ENCODE measurements around the gene FCHSD1.

FCHSD1 gene

GRCh38 chr5:141650851-141651727 is at the start of gene FCHSD1:
FCHSD1 (minus strand) TSS chr5:141651418; CDS start chr5:141651368, 50 bp downstream.
- DNase-seq = peak; percentile 76

- no peak for DNase-seq
These were observed 46.4 kb upstream of the FCHSD1 start for GRCh38 chr5:141697586-141697985.

- no peak for DNase-seq
These were observed 45.2 kb upstream of the FCHSD1 start for GRCh38 chr5:141696431-141696830.

GRCh38 chr5:141695627-141696215 is 44.5 kb upstream of the FCHSD1 start:
- DNase-seq = no peak

GRCh38 chr5:141694479-141694878 is 43.3 kb upstream of the FCHSD1 start:
- no peak for DNase-seq

GRCh38 chr5:141692919-141693725 is 41.9 kb upstream of the FCHSD1 start:
- DNase-seq = peak; percentile 20

- DNase-seq = no peak
These were observed 41.3 kb upstream of the FCHSD1 start for GRCh38 chr5:141692533-141692888.

GRCh38 chr5:141691867-141692532 is 40.8 kb upstream of the FCHSD1 start:
- peak; percentile 77 for DNase-seq

GRCh38 chr5:141691286-141691866 is 40.2 kb upstream of the FCHSD1 start:
- DNase-seq = no peak

GRCh38 chr5:141686648-141687416 is 35.6 kb upstream of the FCHSD1 start:
- no peak for DNase-seq

- DNase-seq = no peak
These were observed 34.4 kb upstream of the FCHSD1 start for GRCh38 chr5:141685591-141685990.

- no peak for DNase-seq
These were observed 32.5 kb upstream of the FCHSD1 start for GRCh38 chr5:141683596-141684141.

GRCh38 chr5:141681695-141682641 is 30.8 kb upstream of the FCHSD1 start, which contains the start of gene ARAP3:
ARAP3 (minus strand) TSS chr5:141682230; CDS start chr5:141680486, 1,744 bp downstream.
- DNase-seq = peak; percentile 66

GRCh38 chr5:141681295-141681694 is 30.1 kb upstream of the FCHSD1 start:
- DNase-seq = no peak

- no peak for DNase-seq
These were observed 29.6 kb upstream of the FCHSD1 start for GRCh38 chr5:141680751-141681201.

GRCh38 chr5:141680178-141680577 is 29.0 kb upstream of the FCHSD1 start:
- DNase-seq = no peak

- DNase-seq = no peak
These were observed 26.2 kb upstream of the FCHSD1 start for GRCh38 chr5:141677415-141677814.

- no peak for DNase-seq
These were observed 24.5 kb upstream of the FCHSD1 start for GRCh38 chr5:141675672-141676071.

GRCh38 chr5:141674747-141675146 is 23.5 kb upstream of the FCHSD1 start:
- no peak for DNase-seq
